CD8-positive, alpha-beta memory T cell (primary cell): ENCODE measurements around the gene TSEN2. TPM values are rescaled to one million over a fixed set of nuclear protein-coding genes. Genes with fewer than 3 reads are reported as not detected.

ENCODE experiments used
- CTCF ChIA-PET: fragments of 350-600 bp; sonication (Branson Sonifier 250); formaldehyde crosslinking; loops from one replicate; lab custom pipeline; 2021; ENCODE audit warnings: antibody characterized with exemption; lab: Charles Lee
- POLR2A ChIA-PET: fragments of 350-600 bp; sonication (Branson Sonifier 250); formaldehyde crosslinking; loops from one replicate; lab custom pipeline; 2021; ENCODE audit warnings: antibody characterized with exemption; lab: Charles Lee
- DNase-seq, 5 donors: peaks; one replicate each; pipeline versions ENCODE4 v3.0.0 to v3.0.0-alpha.2; 2020 to 2022; ENCODE audit warnings: mixed read lengths in 1 of 5
- H3K27ac ChIP-seq: one replicate; pipeline ENCODE4 v1.7.0; 2013; ENCODE audit warnings: low read depth, mild to moderate bottlenecking, low read length, moderate library complexity
- H3K27me3 ChIP-seq: 2 replicates; pipeline ENCODE4 v1.7.0; 2013; ENCODE audit warnings: low read length, mild to moderate bottlenecking; ENCODE audit not compliant: insufficient read depth, poor library complexity, severe bottlenecking
- H3K36me3 ChIP-seq: 2 replicates; pipeline ENCODE4 v1.7.0; 2013; ENCODE audit warnings: mild to moderate bottlenecking, low read length, moderate library complexity; ENCODE audit not compliant: insufficient read depth
- H3K4me1 ChIP-seq: 2 replicates; pipeline ENCODE4 v1.7.0; 2013; ENCODE audit warnings: mild to moderate bottlenecking, low read length, moderate library complexity; ENCODE audit not compliant: insufficient read depth
- H3K4me3 ChIP-seq: 2 replicates; pipeline ENCODE4 v1.7.0; 2013; ENCODE audit warnings: mild to moderate bottlenecking, low read length
- H3K9me3 ChIP-seq: 2 replicates; pipeline ENCODE4 v1.7.0; 2013; ENCODE audit warnings: mild to moderate bottlenecking, low read length
- H3K27ac Mint-ChIP-seq, 8 donors: one replicate each; pipeline ENCODE4 v1.8.0; 2020 to 2021; ENCODE audit warnings: mixed read lengths in 8 of 8, mild to moderate bottlenecking in 6 of 8, inconsistent platforms in 3 of 8, moderate library complexity in 3 of 8
- H3K27me3 Mint-ChIP-seq, 2 donors: one replicate each; pipeline ENCODE4 v1.8.0; 2020 to 2021; ENCODE audit warnings: mixed read lengths in 2 of 2, mild to moderate bottlenecking in 1 of 2, moderate library complexity in 1 of 2
- H3K36me3 Mint-ChIP-seq, 3 donors: one replicate each; pipeline ENCODE4 v1.8.0; 2020 to 2021; ENCODE audit warnings: mixed read lengths in 3 of 3, inconsistent platforms in 1 of 3, mild to moderate bottlenecking in 1 of 3
- H3K4me1 Mint-ChIP-seq, 3 donors: one replicate each; pipeline ENCODE4 v1.8.0; 2020 to 2021; ENCODE audit warnings: mixed read lengths in 3 of 3, inconsistent platforms in 1 of 3, mild to moderate bottlenecking in 1 of 3
- H3K4me3 Mint-ChIP-seq, 7 donors: one replicate each; pipeline ENCODE4 v1.8.0; 2020 to 2021; ENCODE audit warnings: mixed read lengths in 7 of 7, mild to moderate bottlenecking in 6 of 7, moderate library complexity in 4 of 7, inconsistent platforms in 2 of 7
- H3K9me3 Mint-ChIP-seq, 5 donors: one replicate each; pipeline ENCODE4 v1.8.0; 2020 to 2022; ENCODE audit warnings: mixed read lengths in 5 of 5, mild to moderate bottlenecking in 3 of 5, moderate library complexity in 2 of 5, inconsistent platforms in 1 of 5
- polyA plus RNA-seq: library from polyadenylated mRNA; unstranded; fragments of 300-500 nt; fragmentation: Illumina TruSeq; gene quantifications from one replicate; pipeline ENCODE4 v1.2.3, GENCODE V29; 2021
- total RNA-seq, 2 experiments: library from RNA; stranded (reverse); gene quantifications; one replicate each; pipeline ENCODE4 v1.2.3, GENCODE V29; 2021

The TSEN2 gene
- total and polyA plus RNA-seq, 3 experiments from 2014 or later, result 13.1 to 30.3 (median 29.8) TPM

DNA sequence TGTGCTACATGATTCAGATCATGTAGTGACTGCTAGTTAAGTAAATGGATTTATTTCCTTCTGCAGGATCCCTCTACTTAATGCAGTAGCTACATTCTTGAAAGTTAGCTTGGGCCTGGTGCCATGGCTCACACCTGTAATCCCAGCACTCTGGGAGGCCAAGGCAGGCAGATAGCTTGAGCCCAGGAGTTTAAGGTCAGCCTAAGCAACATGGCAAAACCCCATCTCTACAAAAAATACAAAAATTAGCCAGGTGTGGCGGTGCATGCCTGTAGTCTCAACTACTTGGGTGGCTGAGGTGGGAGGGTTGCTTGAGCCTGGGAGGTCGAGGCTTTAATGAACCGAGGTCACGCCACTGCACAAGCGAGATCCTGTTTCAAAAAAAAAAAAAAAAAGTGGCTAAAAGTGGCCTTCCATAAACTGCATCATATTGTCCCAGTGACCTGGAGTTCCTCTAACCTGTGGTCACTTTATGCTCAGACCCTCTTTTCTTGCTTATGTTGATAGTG is 22.0 kb downstream of the TSEN2 start:
- POLR2A ChIA-PET, result no interaction called here
- no peaks in the 10 kb centered on the region for H3K36me3 ChIP-seq
- no peaks in the 10 kb centered on the region for H3K27me3 Mint-ChIP-seq

DNA sequence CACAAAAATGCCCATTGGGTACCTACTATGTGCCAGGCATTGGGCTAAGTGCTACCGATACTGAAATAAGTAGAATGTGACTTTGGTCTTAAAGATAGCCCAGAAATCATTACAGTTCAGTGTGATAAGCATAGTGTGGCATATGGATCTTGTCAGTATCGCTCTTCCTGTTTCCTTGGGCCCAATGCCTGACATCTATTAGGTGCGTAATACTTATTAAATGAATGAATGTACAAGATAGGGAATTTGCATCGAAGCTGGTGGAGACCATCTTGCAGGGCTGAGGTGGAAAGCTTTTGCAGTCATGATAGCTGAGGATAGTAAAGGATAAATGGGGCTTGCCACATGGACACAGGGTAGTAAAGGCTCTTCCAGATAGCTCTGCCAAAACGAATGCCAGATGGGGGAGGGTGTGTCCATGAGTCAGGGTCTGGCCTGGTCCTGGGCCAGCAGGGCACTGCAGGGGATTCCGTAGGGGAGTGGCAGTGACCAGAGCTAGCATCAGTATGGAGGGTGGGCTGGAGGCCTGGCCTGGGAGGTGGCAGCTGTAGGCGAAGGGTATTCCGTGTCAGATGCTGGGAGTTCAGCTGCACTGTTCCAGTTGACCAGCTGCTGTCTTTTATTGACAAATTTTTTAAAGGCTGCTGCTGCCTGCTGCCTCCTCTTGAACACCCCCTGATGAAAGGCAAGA is 23.5 kb downstream of the TSEN2 start:
- Mint-ChIP-seq H3K9me3 (no peaks in the 10 kb centered on the region), H3K4me3 (no peak overlapping the region), H3K27me3 (no peaks in the 10 kb centered on the region), H3K4me1 (no peaks in the 10 kb centered on the region), H3K36me3 (peaks cover 8 to 57% (median 19%) of the 10 kb centered on the region in 3 donors), H3K27ac (peak overlapping the region in 2 of 8 donors; percentile 2 to 18)
- Histone ChIP-seq H3K27ac (no peak overlapping the region), H3K9me3 (no peaks in the 10 kb centered on the region), H3K27me3 (no peaks in the 10 kb centered on the region), H3K4me1 (no peaks in the 10 kb centered on the region), H3K36me3 (no peaks in the 10 kb centered on the region), H3K4me3 (no peak overlapping the region)
- POLR2A ChIA-PET, result no interaction called here
- DNase-seq, result no peak
- CTCF ChIA-PET, result no interaction called here

More for the DNA sequence above, 22.0 kb downstream of the TSEN2 start:
- Histone ChIP-seq H3K27ac (no peak overlapping the region), H3K4me1 (no peaks in the 10 kb centered on the region), H3K27me3 (no peaks in the 10 kb centered on the region), H3K4me3 (no peak overlapping the region), H3K9me3 (no peaks in the 10 kb centered on the region)
- CTCF ChIA-PET, result no interaction called here
- H3K4me1 Mint-ChIP-seq, result no peaks in the 10 kb centered on the region
- DNase-seq, result no peak
- H3K9me3 Mint-ChIP-seq, result no peaks in the 10 kb centered on the region
- H3K27ac Mint-ChIP-seq, result peak overlapping the region in 1 of 8 donors; percentile 84
- H3K36me3 Mint-ChIP-seq, result peaks cover 8 to 65% (median 21%) of the 10 kb centered on the region in 3 donors
- no peak overlapping the region for H3K4me3 Mint-ChIP-seq

DNA sequence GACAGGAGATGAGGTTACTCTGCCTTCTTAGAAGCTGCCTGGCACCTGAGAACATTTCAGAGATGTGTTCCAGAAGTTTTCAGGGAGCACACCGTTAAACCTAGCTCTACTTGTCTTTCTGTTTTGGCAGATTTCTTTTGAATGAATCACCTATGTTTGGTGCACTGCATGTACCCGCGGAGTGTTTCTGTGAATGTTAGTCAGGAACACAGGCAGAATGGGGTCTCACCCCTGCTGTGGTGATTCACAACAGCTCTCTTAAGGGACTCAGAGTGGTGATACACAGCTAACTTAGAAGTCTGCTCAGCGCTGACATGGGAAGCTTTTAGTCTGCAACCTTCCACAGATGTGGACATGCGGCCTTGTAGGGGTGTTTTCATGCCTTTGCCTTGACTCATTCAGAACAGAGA is 24.0 kb downstream of the TSEN2 start:
- POLR2A ChIA-PET, result no interaction called here
- CTCF ChIA-PET, result no interaction called here

DNA sequence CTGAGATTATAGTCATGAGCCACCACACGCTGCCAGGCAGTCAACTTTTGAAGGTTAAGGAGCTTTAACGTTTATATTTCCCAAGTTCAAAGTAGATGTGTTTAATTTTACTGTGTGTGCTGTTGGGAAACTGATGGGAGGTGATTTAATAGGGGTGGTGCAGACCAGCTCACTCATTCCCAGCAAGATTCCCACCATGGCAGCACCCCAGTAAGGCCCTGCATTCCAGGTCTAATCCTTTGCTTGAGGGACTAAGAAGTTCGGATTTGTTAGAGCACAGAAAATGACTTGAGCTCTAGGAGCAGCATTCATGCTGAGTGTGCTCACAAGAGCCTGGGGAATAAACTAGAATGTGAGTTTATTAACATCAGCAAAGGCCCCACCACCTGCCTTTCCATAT is 25.2 kb downstream of the TSEN2 start:
- Histone ChIP-seq H3K4me1 (no peaks in the 10 kb centered on the region), H3K4me3 (no peak overlapping the region), H3K36me3 (no peaks in the 10 kb centered on the region), H3K27ac (no peak overlapping the region), H3K9me3 (no peaks in the 10 kb centered on the region), H3K27me3 (no peaks in the 10 kb centered on the region)
- Mint-ChIP-seq H3K9me3 (no peaks in the 10 kb centered on the region), H3K4me1 (no peaks in the 10 kb centered on the region), H3K27ac (no peak overlapping the region), H3K4me3 (no peak overlapping the region), H3K36me3 (peaks cover 4 to 49% (median 17%) of the 10 kb centered on the region in 3 donors), H3K27me3 (no peaks in the 10 kb centered on the region)
- CTCF ChIA-PET, result interaction anchor here (0.9 kb wide), 1 partner anchor 14 kb away, joined by 3 read pairs; no protein-coding TSS in a partner anchor
- POLR2A ChIA-PET, result no interaction called here
- DNase-seq, result no peak

More for the DNA sequence above, 24.0 kb downstream of the TSEN2 start:
- no peaks in the 10 kb centered on the region for H3K27me3 ChIP-seq
- no peak for DNase-seq
- H3K4me3 Mint-ChIP-seq, result no peak overlapping the region
- no peaks in the 10 kb centered on the region for H3K36me3 ChIP-seq
- no peaks in the 10 kb centered on the region for H3K9me3 Mint-ChIP-seq
- no peak overlapping the region for H3K27ac ChIP-seq
- no peaks in the 10 kb centered on the region for H3K4me1 Mint-ChIP-seq
- H3K9me3 ChIP-seq, result no peaks in the 10 kb centered on the region
- H3K4me1 ChIP-seq, result no peaks in the 10 kb centered on the region
- no peak overlapping the region for H3K4me3 ChIP-seq
- no peak overlapping the region for H3K27ac Mint-ChIP-seq
- H3K36me3 Mint-ChIP-seq, result peaks cover 5 to 56% (median 16%) of the 10 kb centered on the region in 3 donors
- no peaks in the 10 kb centered on the region for H3K27me3 Mint-ChIP-seq

DNA sequence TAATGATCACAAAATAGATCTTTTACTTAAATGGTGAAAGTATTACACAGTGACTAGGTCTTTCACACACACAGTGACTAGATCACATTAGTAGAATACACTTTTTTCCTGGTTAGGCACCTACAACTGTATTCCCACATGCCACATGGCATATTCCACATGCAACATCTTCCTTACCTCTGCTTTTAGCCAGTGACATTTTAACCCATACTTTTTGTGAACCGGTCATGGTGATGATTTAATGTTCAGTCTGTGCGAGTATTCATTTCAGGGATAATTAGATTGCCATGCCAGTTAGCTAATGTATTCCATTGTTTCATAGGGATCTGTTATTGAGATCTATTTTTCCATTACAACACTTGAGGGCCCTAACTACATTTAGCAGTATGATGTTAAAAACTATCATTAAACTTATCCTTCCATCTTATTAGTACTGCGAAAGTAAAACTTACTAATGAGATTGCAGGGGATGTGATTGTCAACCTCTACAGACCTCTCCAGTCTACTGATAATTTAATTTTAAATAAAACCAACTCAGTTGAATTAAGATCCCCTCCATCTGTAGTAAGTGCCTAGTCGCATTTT is 28.3 kb downstream of the TSEN2 start:
- H3K27me3 Mint-ChIP-seq, result no peaks in the 10 kb centered on the region
- no peaks in the 10 kb centered on the region for H3K9me3 Mint-ChIP-seq
- H3K27ac Mint-ChIP-seq, result peak overlapping the region in 1 of 8 donors; percentile 34
- no peak for DNase-seq
- ChIA-PET CTCF (interaction anchor here (1.1 kb wide), 1 partner anchor 28 kb away, joined by 3 read pairs; the partner anchor contains the start of gene TSEN2), POLR2A (no interaction called here)
- no peaks in the 10 kb centered on the region for H3K9me3 ChIP-seq
- no peaks in the 10 kb centered on the region for H3K4me1 ChIP-seq
- H3K4me1 Mint-ChIP-seq, result no peaks in the 10 kb centered on the region
- H3K36me3 Mint-ChIP-seq, result peaks cover 0 to 31% (median 13%) of the 10 kb centered on the region in 3 donors
- H3K4me3 ChIP-seq, result no peak overlapping the region
- no peaks in the 10 kb centered on the region for H3K27me3 ChIP-seq
- no peak overlapping the region for H3K4me3 Mint-ChIP-seq
- H3K36me3 ChIP-seq, result no peaks in the 10 kb centered on the region
- no peak overlapping the region for H3K27ac ChIP-seq

DNA sequence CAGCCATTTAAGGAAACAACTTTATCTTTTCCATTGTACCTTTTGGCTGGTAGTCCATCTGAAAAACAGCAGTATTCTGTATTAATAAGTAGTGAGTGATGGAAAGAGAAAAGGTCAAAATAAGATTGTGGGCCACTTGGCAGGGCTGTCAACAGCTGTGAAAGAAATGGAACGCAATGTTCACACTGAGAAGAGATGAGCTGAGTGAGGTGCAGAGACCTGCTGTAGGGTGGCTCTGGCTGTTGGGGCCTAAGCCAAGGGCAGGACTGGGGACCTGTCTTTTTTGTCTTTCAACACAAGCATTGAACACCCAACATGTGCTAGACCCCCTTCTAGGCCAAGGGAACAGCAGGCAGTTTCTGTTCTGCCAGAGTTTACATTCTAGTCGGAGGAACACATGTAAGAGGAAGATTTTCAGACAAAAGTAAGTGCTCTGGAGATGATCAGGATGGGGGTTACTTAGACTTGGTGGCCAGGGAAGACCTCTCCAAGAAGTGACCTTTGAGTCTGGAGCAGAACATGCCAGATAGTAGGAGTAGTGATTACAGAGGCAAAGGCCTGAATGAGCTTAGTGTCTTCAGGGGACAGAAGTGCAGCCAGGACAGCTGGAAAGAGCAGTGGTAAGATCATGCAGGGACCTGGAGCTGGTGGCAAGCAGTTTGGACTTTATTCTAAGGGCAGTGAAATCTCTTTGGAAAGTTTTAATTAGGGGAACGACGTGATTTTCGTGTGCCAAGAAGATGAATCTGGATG is 29.6 kb downstream of the TSEN2 start:
- Mint-ChIP-seq H3K4me1 (no peaks in the 10 kb centered on the region), H3K27ac (peak overlapping the region in 2 of 8 donors; percentile 18 to 54), H3K4me3 (no peak overlapping the region), H3K36me3 (peaks cover 1 to 26% (median 4%) of the 10 kb centered on the region in 3 donors), H3K27me3 (no peaks in the 10 kb centered on the region), H3K9me3 (no peaks in the 10 kb centered on the region)
- Histone ChIP-seq H3K9me3 (no peaks in the 10 kb centered on the region), H3K27me3 (no peaks in the 10 kb centered on the region), H3K27ac (no peak overlapping the region), H3K4me3 (no peak overlapping the region), H3K4me1 (no peaks in the 10 kb centered on the region), H3K36me3 (no peaks in the 10 kb centered on the region)
- CTCF ChIA-PET, result interaction anchor here (1.1 kb wide), 1 partner anchor 30 kb away, joined by 3 read pairs; the partner anchor contains the start of gene TSEN2
- no peak for DNase-seq
- POLR2A ChIA-PET, result no interaction called here

DNA sequence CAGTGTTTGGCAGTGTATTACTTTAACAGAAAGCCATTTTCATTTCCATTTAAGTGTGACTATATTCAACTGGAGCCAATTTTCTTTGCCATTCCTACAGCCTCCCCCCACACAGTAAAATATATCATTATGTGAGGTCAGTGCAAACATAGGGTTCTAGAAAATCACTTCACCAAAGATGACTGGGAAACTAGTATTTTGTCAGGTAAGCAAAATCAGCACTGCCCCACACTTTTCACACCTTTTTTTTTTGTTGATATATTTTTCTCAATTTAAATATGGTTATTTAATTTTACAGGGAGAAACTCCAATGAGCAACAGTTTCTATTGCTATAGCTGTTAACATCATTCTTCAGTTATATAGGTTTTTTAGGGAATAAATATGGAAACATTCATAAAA is 31.4 kb downstream of the TSEN2 start:
- Histone ChIP-seq H3K27ac (no peak overlapping the region), H3K4me1 (no peaks in the 10 kb centered on the region), H3K36me3 (no peaks in the 10 kb centered on the region), H3K27me3 (no peaks in the 10 kb centered on the region), H3K9me3 (no peaks in the 10 kb centered on the region), H3K4me3 (no peak overlapping the region)
- no peak overlapping the region for H3K27ac Mint-ChIP-seq
- DNase-seq, result no peak
- ChIA-PET POLR2A (no interaction called here), CTCF (no interaction called here)
- H3K9me3 Mint-ChIP-seq, result no peaks in the 10 kb centered on the region
- no peak overlapping the region for H3K4me3 Mint-ChIP-seq
- H3K4me1 Mint-ChIP-seq, result no peaks in the 10 kb centered on the region
- peaks cover 4 to 23% (median 8%) of the 10 kb centered on the region in 3 donors for H3K36me3 Mint-ChIP-seq
- no peaks in the 10 kb centered on the region for H3K27me3 Mint-ChIP-seq

DNA sequence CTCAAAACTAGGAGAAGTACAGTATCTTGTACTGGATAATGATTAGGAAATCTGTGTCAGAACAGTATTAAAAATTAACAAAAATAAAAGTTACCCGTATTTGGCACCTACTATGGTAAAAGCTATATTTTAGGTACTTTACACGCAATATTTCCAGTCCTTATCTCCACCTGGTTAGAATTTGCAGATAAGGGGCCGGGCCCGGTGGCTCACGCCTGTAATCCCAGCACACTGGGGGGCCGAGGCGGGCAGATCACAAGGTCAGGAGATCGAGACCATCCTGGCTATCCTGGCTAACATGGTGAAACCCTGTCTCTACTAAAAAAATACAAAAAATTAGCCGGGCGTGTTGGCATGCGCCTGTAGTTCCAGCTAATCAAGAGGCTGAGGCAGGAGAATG is 32.6 kb downstream of the TSEN2 start:
- Mint-ChIP-seq H3K27ac (no peak overlapping the region), H3K9me3 (no peaks in the 10 kb centered on the region), H3K36me3 (peaks cover 8 to 27% (median 12%) of the 10 kb centered on the region in 3 donors), H3K27me3 (no peaks in the 10 kb centered on the region), H3K4me1 (no peaks in the 10 kb centered on the region), H3K4me3 (no peak overlapping the region)
- no peak for DNase-seq
- ChIA-PET POLR2A (no interaction called here), CTCF (no interaction called here)
- H3K27ac ChIP-seq, result no peak overlapping the region
- H3K27me3 ChIP-seq, result no peaks in the 10 kb centered on the region
- no peak overlapping the region for H3K4me3 ChIP-seq
- H3K4me1 ChIP-seq, result no peaks in the 10 kb centered on the region
- no peaks in the 10 kb centered on the region for H3K9me3 ChIP-seq
- H3K36me3 ChIP-seq, result no peaks in the 10 kb centered on the region
